Tongue (tissue), 2 donors: Measurements from ENCODE around the gene THSD8. TPM values are rescaled to one million over a fixed set of nuclear protein-coding genes. Genes with fewer than 3 reads are reported as not detected.

Experiments
- DNase-seq: peaks from one replicate; pipeline ENCODE4 v3.0.0-alpha.2; 2015
- total RNA-seq: library from RNA; depleted of rRNA; stranded (reverse); fragments of >200 nt; gene quantifications from one replicate; pipeline ENCODE4 v1.2.3, GENCODE V29; 2014

Gene THSD8
- total RNA-seq, 1 donor from 2014 or later, result not detected

DNA sequence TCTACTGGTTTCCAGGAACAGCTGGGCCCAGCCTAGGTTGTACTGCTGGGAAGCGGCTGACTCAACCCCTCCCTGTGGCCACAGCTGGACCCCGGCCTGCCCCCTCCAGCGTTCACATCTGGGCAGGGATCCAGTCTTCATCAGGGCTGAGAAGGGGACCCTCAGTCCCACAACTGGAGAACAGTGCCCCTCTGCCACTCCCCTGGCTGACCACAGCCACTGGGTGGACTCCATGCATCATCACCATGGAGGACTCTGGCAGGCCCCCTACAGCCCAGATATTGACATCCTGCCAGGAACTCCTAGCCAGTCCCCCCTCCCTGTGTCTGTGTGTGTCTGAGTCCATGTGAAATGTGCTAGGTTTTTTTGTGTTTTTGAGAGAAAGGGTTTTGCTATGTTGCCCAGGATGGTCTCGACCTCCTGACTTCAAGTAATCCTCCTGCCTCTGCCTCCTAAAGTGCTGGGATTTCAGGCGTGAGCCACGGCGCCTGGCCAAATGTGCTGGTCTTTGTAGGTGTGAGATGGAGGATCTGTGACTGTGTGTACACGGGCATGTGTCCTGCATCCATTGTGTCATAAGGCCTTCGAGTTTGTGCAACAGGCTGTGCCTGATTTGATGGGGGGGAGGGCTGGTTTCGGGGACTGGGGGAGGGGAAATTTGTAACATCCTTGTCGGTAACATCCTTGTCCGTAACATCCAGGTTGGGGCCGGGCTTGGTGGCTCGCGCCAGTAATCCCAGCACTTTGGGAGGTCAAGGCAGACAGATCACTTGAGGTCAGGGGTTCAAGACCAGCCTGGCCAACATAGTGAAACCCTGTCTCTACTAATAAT, 22.5 kb upstream of the THSD8 start:
- DNase-seq, result peak; percentile 94

GRCh38 chr19:12782174-12782423, 19.8 kb upstream of the THSD8 start:
- DNase-seq, result no peak

- peak; percentile 93 for DNase-seq
Observed at GRCh38 chr19:12782424-12783290, 19.2 kb upstream of the THSD8 start.

DNA sequence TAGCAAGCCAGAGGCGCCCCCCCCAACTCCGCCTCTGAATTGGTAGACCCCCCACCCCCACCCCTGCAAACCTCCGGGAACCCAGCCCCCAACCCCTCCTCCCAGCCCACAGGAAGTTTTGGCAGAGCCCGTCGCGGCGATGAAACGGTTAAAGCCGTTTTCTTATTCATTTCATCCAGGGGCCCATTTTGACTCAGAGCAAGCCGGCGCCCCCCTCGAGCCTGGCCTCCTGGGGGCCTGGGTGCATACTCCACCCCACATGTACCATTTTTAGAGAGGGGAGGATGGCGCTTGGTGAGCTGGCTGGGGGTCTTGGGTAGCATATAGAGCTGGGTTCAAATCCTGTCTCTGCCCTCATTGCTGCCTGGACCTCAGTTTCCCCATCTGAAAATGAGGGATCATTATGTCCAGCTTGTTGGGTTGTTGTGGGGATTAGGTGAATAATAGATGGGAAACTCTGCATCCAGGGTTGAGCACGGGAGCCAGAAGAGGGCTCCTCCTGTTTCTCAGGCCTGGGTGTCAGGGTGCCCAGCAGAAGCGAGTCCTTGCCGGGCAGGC, 18.5 kb upstream of the THSD8 start:
- no peak for DNase-seq

- no peak for DNase-seq
Observed at GRCh38 chr19:12783849-12784393, 17.9 kb upstream of the THSD8 start.

DNA sequence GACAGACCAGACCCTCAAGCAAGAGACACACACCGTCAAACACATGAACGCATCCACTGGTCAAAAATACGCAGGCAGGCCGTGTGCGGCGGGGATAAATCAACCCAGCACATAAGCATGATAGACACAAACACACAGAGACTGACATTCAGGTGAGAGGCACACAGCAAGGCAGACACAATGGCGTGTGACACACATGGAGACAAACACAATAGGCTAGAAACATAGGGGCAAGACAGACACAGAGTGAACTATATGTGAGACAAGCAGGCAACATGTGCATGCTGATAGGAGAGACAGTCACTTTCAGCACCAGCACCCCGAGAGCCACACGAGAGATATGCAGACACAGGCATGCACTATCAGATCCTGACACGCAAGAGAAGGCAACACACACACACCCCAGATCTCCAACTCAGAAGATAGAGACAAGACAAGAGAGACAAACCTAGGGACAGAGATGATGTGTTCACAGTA, 17.4 kb upstream of the THSD8 start:
- DNase-seq, result no peak

DNA sequence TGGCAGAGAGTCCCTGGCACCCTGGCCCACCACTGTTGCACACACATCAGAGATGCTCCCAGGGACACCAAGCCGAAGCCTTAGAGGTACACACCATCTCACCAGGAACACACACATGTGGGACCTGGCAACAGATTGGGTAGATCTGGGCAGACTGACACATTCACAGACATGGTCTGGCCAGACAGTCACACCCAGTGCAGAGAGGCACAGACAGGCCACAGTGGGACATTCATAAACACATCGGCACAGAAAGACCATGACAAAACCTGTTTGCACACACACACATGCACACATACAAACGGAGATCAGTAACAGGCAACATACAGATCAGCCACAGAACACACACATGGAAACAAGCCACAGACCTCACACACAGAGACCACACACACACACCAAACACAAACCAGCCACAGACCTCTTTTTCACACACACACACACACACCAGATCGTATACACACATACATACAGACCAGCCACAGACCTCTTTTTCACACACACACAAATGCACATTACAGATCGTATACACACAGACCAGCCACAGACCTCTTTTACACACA, 16.9 kb upstream of the THSD8 start:
- peak; percentile 53 for DNase-seq

- DNase-seq, result no peak
Observed at GRCh38 chr19:12785431-12786031, 16.3 kb upstream of the THSD8 start.

GRCh38 chr19:12786141-12786870, 15.6 kb upstream of the THSD8 start:
- DNase-seq, result no peak

- no peak for DNase-seq
Observed at GRCh38 chr19:12786952-12787351, 14.9 kb upstream of the THSD8 start.

DNA sequence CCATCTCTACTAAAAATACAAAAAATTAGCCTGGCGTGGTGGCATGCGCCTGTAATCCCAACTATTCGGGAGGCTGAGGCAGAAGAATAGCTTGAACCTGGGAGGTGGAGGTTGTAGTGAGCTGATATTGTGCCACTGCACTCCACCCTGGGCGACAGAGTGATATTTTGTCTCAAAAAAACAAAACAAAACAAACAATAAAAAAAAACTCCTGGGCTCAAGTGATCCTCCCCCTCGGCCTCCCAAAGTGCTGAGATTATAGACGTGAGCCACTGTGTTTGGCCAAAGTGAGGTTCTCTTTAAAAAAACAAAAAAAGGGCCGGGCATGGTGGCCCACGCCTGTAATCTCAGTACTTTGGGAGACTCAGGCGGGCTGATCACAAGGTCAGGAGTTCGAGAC, 14.4 kb upstream of the THSD8 start:
- DNase-seq, result no peak

DNA sequence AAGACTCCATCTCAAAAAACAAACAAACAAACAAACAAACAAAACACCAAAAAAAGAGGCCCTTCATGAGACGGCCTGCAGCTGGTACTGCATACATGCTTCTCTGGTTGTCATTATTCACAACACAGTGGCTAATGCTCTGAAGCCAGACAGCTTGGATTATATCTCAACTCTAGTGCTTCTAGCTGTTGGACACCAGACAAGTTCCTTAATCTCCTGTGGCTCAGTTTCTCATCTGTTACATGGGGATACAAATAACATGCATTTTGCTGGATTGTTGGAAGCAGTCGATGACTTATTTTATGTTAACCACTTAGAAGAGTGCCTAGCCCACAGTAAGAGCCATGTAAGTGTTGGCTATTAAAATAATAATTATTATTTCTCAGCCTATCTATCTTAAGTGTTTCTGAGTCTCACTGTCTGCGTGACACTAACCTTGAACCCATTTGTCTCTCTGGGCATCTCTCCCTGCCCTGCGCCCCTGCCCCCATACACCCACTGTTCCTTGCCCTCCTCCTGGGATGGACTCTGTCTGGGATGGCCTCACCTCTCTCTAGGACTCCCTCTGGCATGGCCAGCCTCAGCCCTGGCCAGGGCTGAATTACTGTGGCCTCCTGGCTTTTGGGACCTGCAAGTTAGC, 13.7 kb upstream of the THSD8 start:
- DNase-seq, result peak; percentile 81

DNA sequence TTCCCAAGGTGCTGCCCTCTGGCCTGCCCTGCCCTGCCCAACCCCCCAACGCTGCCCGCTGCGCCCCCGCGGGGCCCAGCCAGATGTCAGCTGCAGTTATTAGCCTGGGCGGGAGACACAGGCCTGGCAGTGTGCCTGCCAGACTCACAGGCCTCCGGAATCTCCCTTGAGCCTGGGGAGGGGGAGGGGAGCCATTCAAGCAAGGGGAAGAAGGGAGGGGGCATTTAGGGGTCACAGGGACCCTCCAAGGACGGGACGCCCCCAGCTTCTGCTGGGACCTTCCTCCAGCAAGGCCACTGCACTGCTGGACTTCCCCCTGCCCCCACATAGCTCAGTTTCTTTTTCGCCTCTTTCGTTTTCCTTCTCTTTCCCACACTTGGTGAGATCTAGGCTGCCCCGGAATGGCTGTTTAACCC, 13.2 kb upstream of the THSD8 start:
- DNase-seq, result peak; percentile 95

DNA sequence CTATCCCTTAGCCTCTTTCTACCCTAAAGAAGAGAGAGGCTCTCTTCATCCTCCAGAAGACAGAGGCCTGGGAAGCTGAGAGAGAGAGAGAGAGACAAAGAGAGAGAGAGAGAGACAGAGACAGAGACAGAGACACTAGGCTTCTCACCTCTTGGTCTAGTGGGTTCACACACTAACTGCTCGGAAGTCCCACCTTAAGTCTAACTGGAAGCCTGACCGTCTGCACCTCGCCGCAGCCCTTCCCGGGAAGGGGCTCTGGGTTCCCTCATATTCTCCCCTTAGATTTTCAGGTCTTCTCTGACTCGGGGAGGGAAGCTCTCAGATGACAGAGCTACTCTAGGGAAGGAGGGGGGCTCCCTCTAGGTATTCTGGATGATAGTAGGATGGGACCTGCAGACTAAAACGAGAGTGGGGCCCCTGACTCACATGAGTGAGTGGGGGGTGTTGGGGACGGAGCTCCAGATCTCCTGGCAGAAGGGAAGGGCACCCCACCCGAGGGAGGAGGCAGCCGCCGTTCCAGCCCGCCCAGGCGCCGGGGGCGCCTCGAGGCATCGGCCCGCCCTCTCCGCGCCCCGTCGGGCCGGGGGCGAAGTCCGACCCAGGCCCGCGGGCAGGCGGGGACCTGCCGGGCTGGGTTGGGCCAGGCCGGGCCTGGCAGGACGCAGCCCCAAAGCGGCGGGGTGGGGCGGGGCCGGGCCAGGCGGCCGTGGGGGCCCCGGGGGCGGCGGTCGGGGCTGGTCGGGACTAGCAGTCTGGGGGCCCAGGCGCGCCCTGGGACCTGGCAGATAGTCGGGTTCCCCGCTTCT, 12.6 kb upstream of the THSD8 start:
- DNase-seq, result peak; percentile 61

- peak; percentile 98 for DNase-seq
Observed at GRCh38 chr19:12789904-12790619, 11.8 kb upstream of the THSD8 start.

GRCh38 chr19:12790628-12791344, 11.1 kb upstream of the THSD8 start:
- DNase-seq, result no peak

- peak; percentile 98 for DNase-seq
Observed at GRCh38 chr19:12791345-12792050, 10.4 kb upstream of the THSD8 start, which contains the start of gene JUNB. TSS of gene JUNB (plus strand) at chr19:12791486. CDS start at chr19:12791772, 286 bp downstream.
